ENCODE measurements around the gene CDK14.

- no peak for TF ChIP-seq CTCF (IDR thresholded peaks at IDR 0.05)
- TF ChIP-seq TEAD4 (CRISPR knock-in tag; IDR thresholded peaks at IDR 0.05) = no peak
- TF ChIP-seq NR3C1 (CRISPR knock-in tag; conservative IDR thresholded peaks at IDR 0.05; ENCODE audit: low read depth) = no peak
- no peak for TF ChIP-seq ZNF263 (CRISPR knock-in tag; IDR thresholded peaks at IDR 0.05; ENCODE audit: low read depth)
- TF ChIP-seq, protein P1, sequence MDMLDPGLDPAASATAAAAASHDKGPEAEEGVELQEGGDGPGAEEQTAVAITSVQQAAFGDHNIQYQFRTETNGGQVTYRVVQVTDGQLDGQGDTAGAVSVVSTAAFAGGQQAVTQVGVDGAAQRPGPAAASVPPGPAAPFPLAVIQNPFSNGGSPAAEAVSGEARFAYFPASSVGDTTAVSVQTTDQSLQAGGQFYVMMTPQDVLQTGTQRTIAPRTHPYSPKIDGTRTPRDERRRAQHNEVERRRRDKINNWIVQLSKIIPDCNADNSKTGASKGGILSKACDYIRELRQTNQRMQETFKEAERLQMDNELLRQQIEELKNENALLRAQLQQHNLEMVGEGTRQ (CRISPR knock-in tag; IDR thresholded peaks at IDR 0.05) = no peak
- no peak for TF ChIP-seq HMGXB4 (CRISPR knock-in tag; IDR thresholded peaks at IDR 0.05)
- TF ChIP-seq, protein P2, sequence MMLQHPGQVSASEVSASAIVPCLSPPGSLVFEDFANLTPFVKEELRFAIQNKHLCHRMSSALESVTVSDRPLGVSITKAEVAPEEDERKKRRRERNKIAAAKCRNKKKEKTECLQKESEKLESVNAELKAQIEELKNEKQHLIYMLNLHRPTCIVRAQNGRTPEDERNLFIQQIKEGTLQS (CRISPR knock-in tag; conservative IDR thresholded peaks at IDR 0.05) = no peak
- TF ChIP-seq USF1 (CRISPR knock-in tag; IDR thresholded peaks at IDR 0.05) = no peak
- TF ChIP-seq ATF2 (CRISPR knock-in tag; IDR thresholded peaks at IDR 0.05; ENCODE audit: borderline replicate concordance, low read depth) = no peak
- TF ChIP-seq IRF1 (CRISPR knock-in tag; IDR thresholded peaks at IDR 0.05) = no peak
- TF ChIP-seq, protein P3, sequence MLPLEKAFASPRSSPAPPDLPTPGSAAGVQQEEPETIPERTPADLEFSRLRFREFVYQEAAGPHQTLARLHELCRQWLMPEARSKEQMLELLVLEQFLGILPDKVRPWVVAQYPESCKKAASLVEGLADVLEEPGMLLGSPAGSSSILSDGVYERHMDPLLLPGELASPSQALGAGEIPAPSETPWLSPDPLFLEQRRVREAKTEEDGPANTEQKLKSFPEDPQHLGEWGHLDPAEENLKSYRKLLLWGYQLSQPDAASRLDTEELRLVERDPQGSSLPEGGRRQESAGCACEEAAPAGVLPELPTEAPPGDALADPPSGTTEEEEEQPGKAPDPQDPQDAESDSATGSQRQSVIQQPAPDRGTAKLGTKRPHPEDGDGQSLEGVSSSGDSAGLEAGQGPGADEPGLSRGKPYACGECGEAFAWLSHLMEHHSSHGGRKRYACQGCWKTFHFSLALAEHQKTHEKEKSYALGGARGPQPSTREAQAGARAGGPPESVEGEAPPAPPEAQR (CRISPR knock-in tag; IDR thresholded peaks at IDR 0.05) = no peak
- TF ChIP-seq, protein P4, sequence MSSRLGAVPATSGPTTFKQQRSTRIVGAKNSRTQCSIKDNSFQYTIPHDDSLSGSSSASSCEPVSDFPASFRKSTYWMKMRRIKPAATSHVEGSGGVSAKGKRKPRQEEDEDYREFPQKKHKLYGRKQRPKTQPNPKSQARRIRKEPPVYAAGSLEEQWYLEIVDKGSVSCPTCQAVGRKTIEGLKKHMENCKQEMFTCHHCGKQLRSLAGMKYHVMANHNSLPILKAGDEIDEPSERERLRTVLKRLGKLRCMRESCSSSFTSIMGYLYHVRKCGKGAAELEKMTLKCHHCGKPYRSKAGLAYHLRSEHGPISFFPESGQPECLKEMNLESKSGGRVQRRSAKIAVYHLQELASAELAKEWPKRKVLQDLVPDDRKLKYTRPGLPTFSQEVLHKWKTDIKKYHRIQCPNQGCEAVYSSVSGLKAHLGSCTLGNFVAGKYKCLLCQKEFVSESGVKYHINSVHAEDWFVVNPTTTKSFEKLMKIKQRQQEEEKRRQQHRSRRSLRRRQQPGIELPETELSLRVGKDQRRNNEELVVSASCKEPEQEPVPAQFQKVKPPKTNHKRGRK (CRISPR knock-in tag; IDR thresholded peaks at IDR 0.05; ENCODE audit: borderline replicate concordance) = no peak
- TF ChIP-seq, protein P5, sequence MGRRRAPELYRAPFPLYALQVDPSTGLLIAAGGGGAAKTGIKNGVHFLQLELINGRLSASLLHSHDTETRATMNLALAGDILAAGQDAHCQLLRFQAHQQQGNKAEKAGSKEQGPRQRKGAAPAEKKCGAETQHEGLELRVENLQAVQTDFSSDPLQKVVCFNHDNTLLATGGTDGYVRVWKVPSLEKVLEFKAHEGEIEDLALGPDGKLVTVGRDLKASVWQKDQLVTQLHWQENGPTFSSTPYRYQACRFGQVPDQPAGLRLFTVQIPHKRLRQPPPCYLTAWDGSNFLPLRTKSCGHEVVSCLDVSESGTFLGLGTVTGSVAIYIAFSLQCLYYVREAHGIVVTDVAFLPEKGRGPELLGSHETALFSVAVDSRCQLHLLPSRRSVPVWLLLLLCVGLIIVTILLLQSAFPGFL (CRISPR knock-in tag; IDR thresholded peaks at IDR 0.05; ENCODE audit: borderline replicate concordance) = no peak
- TF ChIP-seq, protein P6, sequence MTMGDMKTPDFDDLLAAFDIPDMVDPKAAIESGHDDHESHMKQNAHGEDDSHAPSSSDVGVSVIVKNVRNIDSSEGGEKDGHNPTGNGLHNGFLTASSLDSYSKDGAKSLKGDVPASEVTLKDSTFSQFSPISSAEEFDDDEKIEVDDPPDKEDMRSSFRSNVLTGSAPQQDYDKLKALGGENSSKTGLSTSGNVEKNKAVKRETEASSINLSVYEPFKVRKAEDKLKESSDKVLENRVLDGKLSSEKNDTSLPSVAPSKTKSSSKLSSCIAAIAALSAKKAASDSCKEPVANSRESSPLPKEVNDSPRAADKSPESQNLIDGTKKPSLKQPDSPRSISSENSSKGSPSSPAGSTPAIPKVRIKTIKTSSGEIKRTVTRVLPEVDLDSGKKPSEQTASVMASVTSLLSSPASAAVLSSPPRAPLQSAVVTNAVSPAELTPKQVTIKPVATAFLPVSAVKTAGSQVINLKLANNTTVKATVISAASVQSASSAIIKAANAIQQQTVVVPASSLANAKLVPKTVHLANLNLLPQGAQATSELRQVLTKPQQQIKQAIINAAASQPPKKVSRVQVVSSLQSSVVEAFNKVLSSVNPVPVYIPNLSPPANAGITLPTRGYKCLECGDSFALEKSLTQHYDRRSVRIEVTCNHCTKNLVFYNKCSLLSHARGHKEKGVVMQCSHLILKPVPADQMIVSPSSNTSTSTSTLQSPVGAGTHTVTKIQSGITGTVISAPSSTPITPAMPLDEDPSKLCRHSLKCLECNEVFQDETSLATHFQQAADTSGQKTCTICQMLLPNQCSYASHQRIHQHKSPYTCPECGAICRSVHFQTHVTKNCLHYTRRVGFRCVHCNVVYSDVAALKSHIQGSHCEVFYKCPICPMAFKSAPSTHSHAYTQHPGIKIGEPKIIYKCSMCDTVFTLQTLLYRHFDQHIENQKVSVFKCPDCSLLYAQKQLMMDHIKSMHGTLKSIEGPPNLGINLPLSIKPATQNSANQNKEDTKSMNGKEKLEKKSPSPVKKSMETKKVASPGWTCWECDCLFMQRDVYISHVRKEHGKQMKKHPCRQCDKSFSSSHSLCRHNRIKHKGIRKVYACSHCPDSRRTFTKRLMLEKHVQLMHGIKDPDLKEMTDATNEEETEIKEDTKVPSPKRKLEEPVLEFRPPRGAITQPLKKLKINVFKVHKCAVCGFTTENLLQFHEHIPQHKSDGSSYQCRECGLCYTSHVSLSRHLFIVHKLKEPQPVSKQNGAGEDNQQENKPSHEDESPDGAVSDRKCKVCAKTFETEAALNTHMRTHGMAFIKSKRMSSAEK (CRISPR knock-in tag; IDR thresholded peaks at IDR 0.05; ENCODE audit: borderline replicate concordance) = no peak
Observed at GRCh38 chr7:90713628-90714027, 117.5 kb downstream of the CDK14 start.
